ENCODE measurements around the gene CLP1.

DNA sequence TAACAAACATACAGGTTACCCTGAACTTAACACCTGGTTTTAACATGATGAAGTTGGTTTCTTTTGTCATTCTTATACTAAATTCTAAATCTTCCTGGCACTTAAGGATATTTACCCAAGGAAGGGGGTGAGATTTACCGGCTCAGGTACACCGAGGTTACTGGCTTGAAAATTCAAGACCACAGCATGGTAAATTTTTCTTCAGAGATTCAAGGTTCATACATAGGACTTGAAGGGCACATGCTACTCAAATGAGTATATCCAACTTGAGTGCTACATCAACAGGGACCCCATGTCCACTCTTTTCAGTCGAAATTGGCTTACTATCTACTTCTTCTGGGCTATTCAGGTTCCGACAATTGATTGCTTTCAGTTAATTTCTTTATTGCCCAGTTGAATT is 47.4 kb upstream of the CLP1 start:
- TF ChIP-seq, protein P1, sequence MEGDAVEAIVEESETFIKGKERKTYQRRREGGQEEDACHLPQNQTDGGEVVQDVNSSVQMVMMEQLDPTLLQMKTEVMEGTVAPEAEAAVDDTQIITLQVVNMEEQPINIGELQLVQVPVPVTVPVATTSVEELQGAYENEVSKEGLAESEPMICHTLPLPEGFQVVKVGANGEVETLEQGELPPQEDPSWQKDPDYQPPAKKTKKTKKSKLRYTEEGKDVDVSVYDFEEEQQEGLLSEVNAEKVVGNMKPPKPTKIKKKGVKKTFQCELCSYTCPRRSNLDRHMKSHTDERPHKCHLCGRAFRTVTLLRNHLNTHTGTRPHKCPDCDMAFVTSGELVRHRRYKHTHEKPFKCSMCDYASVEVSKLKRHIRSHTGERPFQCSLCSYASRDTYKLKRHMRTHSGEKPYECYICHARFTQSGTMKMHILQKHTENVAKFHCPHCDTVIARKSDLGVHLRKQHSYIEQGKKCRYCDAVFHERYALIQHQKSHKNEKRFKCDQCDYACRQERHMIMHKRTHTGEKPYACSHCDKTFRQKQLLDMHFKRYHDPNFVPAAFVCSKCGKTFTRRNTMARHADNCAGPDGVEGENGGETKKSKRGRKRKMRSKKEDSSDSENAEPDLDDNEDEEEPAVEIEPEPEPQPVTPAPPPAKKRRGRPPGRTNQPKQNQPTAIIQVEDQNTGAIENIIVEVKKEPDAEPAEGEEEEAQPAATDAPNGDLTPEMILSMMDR (IDR thresholded peaks at IDR 0.05) = no peak
- no peak for TF ChIP-seq TCF12 (IDR thresholded peaks at IDR 0.05)
- TF ChIP-seq MAX (IDR thresholded peaks at IDR 0.05; ENCODE audit: low read depth) = no peak
- no peak for TF ChIP-seq YY1 (IDR thresholded peaks at IDR 0.05; ENCODE audit: low read depth)
- no peak for TF ChIP-seq EZH2phosphoT487 (IDR thresholded peaks at IDR 0.05; ENCODE audit: borderline replicate concordance, low read depth)
- TF ChIP-seq RFX5 (IDR thresholded peaks at IDR 0.05; ENCODE audit: low read length) = no peak
- TF ChIP-seq POLR2AphosphoS5 (IDR thresholded peaks at IDR 0.05; ENCODE audit: low read depth, low read length) = no peak
- TF ChIP-seq JUND (IDR thresholded peaks at IDR 0.05) = no peak
